GM12873 (cell line): ENCODE results near the gene SYNGR2.

Experiments
- TF ChIP-seq, protein P1 (sequence below): IDR thresholded peaks from 2 replicates; pipeline ENCODE4 v1.5.1; 2012; ENCODE audit warnings: low read depth, mild to moderate bottlenecking, moderate library complexity, low read length, control low read depth; ENCODE audit not compliant: insufficient read depth; ENCODE audit errors: missing control alignments

SYNGR2 gene

DNA sequence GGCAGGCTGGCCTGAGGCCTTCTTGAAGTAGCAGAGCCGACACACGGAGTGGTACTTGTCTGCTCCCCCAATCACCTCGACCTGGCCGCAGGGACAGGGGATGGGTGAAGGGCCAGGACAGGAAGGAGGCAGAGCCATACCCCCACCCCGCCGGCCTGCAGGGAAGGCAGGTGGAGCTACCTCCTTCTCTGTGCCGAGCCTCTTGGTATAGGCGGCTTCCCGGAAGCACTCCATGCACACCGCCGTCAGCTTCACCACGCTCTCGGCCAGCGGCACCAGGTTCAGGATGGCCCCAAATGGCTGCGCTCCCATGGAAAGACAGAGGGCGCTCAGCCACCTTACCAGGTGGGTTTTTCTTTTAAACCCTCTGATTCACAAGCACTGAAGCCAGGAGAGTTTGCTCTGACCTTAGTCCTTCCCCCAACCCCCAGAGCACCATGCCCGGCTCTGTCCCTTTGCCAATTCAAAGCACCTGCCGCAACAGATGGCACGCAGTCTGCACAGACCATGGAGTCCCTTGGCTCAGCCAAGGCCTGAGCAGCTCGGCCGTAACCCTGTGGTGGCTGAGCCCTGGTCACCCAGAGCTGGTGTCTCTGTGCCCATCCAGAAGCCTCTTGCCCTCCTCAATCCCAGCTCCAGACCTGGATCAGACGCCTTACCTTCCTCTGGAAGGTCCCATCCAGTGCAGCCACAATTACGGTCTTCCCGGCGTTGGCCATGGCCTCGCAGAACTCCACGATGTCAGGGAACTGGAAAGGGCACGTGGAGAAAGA, 6.7 kb downstream of the SYNGR2 start:
- TF ChIP-seq, protein P1, sequence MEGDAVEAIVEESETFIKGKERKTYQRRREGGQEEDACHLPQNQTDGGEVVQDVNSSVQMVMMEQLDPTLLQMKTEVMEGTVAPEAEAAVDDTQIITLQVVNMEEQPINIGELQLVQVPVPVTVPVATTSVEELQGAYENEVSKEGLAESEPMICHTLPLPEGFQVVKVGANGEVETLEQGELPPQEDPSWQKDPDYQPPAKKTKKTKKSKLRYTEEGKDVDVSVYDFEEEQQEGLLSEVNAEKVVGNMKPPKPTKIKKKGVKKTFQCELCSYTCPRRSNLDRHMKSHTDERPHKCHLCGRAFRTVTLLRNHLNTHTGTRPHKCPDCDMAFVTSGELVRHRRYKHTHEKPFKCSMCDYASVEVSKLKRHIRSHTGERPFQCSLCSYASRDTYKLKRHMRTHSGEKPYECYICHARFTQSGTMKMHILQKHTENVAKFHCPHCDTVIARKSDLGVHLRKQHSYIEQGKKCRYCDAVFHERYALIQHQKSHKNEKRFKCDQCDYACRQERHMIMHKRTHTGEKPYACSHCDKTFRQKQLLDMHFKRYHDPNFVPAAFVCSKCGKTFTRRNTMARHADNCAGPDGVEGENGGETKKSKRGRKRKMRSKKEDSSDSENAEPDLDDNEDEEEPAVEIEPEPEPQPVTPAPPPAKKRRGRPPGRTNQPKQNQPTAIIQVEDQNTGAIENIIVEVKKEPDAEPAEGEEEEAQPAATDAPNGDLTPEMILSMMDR = peak; percentile 11

DNA sequence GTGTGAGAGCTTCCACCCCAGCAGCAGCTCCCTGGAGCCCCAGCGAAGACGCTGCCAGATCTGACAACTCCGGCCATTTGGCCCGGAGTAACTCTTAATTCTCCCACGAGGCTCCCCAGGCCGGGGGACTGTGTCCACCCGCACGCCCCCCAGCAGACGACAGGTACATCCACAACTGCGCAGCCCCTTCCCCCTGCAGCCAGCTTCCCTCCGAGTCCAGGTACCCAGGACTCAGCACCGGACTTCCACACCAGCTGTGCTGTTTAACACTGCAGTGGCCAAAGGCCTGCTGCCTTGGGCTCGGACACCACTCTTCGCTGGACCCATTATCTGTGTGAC, 7.2 kb downstream of the SYNGR2 start:
- TF ChIP-seq, protein P1 = no peak

DNA sequence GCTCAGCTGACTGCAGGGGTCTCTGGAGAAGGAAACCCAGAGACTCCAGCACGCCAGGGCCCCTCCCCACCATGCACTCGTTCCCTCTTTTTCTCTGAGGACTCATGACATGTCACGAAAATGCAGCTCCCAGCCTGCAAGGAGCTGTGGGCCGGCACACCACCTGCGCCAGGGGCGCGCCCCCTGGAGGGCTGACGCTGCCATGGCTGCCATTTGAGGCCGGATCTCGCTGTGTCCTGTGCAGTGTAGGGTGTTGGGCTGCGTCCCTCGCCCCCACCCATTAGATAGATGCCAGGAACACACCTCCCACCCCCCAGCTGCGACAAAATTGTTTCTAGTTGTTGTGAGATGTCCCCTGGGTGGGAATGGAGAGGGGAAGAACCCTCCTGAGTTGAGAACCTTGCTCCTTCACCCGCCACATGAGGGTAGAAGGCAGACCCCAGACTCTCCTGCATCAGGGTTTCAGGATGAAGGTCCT, 8.2 kb downstream of the SYNGR2 start:
- TF ChIP-seq, protein P1 = peak; percentile 100

DNA sequence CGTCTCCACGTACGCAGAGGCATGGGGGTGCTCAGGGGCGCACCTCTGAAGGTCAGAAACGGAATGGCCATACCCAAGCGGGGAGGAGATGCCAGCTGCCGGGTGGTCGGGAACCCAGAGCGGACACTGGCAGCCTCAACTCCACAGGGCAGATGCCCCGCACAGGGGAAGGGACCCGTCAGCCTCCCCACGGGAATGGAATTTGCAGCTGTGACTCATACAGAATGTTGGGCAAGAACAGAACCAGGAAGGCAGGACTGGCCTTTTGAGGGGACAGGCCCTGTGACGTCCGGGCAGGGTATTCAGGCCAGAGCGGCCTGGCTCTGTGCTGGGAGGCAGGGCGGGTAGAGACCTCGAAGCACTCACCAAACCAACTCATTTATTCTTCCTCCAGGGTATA, 11.0 kb downstream of the SYNGR2 start:
- TF ChIP-seq, protein P1 = no peak

DNA sequence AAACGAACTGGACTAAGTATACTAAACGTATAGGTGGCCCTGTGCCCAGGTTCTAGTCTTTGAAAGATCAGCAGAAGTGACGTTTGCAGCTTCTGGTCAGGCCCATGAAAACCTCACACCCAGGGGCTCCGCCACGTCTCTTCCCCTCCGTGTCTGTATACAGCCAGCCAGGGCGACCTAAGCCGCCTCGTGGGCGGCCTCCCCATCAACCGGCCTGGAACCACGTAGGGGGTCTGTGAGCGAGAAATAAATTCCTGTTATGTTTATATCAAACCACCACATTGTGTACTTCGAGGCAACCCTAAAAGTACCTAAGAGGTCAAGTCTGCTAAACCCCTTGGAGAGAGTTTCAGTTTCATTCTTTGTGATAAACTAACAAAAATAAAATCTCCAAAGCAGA, 11.7 kb downstream of the SYNGR2 start:
- TF ChIP-seq, protein P1 = no peak

DNA sequence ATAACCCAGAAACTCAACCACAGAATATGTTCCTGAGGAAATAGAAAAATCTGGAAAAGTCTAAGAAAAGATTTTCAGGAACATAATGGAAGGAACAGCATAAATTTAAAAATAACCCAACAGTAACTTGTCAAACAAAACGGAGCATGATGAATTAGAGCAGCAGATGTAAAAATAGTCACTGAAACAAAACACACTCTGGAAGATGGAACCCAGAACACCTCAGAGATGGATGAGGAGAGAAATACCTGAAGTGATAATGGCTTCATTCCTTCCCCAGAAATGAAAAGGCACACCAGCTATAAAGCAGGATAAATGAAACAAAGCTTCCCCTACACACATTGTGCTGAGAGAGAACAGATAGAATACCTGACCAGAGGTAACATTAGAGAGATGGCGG, 12.1 kb downstream of the SYNGR2 start:
- TF ChIP-seq, protein P1 = no peak

DNA sequence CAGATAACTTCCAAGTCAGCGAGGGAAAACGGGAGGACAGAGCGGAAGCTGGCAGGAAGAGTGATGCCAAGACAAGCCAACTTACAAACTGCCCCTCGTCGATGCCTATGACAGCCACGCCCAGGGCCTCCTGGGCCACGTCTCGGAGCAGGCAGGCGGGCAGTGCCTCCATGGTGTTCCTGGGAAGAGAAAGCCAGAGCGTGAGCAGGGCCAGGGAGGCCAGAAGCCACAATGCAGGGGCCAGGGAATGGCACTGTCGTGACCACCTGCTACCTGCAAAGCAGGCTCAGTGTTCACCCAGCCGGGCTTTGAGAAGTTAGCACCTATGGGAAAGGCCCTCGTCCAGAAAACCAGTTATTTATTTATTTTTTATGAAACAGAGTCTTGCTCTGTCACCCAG, 14.1 kb downstream of the SYNGR2 start:
- TF ChIP-seq, protein P1 = no peak
